ENCODE results near the gene AFAP1L2.

Gene AFAP1L2

DNA sequence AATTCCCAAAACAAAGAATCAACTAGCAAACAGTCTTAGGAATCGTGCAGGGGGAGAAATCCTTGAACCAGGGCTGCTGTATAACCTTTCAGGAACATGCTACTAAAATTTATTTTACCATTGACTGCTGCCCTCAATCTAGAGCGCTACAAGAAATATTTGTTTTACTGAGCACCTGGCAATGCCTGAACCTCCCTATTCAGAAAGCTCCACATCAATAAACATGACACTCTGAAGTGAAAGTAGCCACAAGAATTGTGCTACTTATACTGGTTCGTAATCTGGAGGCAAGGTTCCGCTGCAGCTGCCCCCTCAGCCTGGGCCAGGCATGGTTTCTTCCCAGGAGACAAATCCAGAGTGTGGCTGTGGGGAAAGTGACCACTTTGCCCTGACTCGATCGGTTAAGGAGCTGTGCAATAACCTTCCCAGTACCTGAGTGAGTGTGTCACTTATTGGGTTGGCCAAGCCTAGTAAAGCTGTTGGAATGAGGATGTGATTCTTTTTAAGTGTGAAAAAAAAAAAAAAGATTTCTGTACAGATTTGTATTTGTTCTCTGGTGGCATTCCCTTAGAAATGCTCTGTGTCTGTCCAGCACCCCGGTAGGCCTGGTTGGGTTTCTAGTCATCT lies 157.5 kb downstream of the AFAP1L2 start:
- TF ChIP-seq, protein P1, sequence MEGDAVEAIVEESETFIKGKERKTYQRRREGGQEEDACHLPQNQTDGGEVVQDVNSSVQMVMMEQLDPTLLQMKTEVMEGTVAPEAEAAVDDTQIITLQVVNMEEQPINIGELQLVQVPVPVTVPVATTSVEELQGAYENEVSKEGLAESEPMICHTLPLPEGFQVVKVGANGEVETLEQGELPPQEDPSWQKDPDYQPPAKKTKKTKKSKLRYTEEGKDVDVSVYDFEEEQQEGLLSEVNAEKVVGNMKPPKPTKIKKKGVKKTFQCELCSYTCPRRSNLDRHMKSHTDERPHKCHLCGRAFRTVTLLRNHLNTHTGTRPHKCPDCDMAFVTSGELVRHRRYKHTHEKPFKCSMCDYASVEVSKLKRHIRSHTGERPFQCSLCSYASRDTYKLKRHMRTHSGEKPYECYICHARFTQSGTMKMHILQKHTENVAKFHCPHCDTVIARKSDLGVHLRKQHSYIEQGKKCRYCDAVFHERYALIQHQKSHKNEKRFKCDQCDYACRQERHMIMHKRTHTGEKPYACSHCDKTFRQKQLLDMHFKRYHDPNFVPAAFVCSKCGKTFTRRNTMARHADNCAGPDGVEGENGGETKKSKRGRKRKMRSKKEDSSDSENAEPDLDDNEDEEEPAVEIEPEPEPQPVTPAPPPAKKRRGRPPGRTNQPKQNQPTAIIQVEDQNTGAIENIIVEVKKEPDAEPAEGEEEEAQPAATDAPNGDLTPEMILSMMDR (conservative IDR thresholded peaks at IDR 0.05; ENCODE audit: control insufficient read depth, insufficient read depth, low read depth, low read length) = no peak
- H3K4me3 ChIP-seq (ENCODE audit: control insufficient read depth, low read depth, low read length) = no peak overlapping the region

DNA sequence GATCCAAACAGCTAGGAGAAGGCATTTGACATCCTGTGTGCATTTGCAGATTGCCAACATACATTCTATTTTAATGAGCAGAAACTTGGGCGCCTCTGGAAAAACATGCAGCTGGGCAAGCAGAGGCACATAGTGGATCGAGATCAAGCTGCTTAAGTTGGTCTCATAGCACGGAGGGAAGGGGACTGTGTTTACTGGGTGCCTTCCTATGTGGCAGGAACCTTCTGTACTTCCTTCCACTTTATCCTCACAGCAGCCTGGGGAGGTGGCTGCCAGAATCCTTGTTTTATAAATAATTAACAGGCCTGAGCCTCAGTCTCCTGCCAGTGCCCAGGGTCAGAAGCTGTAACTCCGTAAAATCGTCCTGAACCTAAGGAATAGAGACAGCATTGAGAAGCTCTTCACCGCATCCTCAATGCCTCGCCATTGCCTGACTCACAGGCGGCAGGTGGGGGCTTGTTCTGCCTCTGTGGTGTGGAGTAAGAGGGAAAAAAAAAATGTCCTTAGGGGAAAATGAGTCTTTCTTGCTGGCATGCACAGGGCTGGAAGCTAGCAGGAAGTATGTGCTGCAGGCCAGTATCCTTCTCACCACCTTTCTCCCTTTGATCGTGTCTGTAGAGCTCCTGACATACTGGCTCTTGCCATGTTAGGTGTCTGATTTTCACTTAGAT lies 159.0 kb downstream of the AFAP1L2 start:
- no peak overlapping the region for H3K4me3 ChIP-seq (ENCODE audit: control insufficient read depth, low read depth, low read length)
- DNase-seq (ENCODE audit: low read depth) = no peak
- TF ChIP-seq, protein P1 (conservative IDR thresholded peaks at IDR 0.05; ENCODE audit: control insufficient read depth, insufficient read depth, low read depth, low read length) = no peak

More for the DNA sequence above, 157.5 kb downstream of the AFAP1L2 start:
- DNase-seq (ENCODE audit: low read depth) = no peak
